Measurements from ENCODE around the gene MYCN.

DNA sequence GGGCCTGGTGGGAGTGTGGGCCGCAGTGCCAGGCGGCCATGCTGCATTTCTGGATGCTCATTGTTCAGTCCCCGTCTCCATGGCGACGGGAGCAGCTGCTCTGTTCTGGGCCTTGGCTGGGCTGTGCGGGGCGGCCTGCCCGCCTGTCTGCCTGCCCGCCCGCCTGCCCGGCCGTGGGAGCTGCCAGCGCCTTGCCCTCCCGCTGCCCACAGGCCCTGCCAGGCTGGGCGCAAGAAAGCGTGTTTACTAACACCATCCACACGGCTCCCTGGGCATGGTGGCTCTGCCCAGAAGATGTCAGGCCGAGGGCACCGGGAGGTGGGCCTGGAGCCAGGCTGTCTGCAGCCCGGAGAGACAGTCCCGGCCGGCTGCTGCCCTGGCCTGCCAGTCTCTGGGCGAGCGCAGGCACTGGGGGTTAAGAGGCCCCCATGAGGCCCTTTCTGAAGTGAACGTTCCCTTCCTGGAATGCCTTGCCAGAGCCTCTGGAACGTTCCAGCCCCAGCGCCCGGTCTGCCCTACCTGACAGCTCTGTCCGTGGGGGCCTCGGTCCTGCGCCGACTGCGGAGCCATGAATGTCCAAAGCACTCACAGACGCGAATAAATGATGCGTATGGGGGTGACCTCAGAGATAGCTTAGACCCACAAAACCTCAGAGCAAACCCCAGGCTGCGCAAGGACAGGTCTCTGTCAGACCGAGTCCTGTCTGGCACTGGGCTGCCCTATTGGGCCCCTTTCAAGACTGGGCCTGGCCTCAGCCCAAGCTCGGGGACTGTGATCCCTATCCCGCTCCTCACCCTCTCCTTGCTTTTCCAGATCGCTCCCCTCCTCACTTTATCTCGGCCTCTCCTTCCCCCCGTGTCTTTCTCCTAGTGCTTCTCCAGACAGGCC lies 44.3 kb downstream of the MYCN start:
- TF ChIP-seq, protein P1, sequence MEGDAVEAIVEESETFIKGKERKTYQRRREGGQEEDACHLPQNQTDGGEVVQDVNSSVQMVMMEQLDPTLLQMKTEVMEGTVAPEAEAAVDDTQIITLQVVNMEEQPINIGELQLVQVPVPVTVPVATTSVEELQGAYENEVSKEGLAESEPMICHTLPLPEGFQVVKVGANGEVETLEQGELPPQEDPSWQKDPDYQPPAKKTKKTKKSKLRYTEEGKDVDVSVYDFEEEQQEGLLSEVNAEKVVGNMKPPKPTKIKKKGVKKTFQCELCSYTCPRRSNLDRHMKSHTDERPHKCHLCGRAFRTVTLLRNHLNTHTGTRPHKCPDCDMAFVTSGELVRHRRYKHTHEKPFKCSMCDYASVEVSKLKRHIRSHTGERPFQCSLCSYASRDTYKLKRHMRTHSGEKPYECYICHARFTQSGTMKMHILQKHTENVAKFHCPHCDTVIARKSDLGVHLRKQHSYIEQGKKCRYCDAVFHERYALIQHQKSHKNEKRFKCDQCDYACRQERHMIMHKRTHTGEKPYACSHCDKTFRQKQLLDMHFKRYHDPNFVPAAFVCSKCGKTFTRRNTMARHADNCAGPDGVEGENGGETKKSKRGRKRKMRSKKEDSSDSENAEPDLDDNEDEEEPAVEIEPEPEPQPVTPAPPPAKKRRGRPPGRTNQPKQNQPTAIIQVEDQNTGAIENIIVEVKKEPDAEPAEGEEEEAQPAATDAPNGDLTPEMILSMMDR (IDR thresholded peaks at IDR 0.05), result no peak
- TF ChIP-seq POLR2A (IDR thresholded peaks at IDR 0.05), result no peak

Measured in transverse colon (tissue), 3 donors.